SH-SY5Y (cell line): ENCODE measurements around the gene TMEM240.

Experiments used
- GATA2 ChIP-seq: IDR thresholded peaks from 2 replicates; pipeline ENCODE4 v1.6.1; 2011; ENCODE audit warnings: mild to moderate bottlenecking, low read depth, low read length
- GATA3 ChIP-seq: IDR thresholded peaks from 2 replicates; pipeline ENCODE4 v1.6.1; 2011; ENCODE audit warnings: low read depth, mild to moderate bottlenecking, low read length, moderate library complexity

Gene TMEM240

DNA sequence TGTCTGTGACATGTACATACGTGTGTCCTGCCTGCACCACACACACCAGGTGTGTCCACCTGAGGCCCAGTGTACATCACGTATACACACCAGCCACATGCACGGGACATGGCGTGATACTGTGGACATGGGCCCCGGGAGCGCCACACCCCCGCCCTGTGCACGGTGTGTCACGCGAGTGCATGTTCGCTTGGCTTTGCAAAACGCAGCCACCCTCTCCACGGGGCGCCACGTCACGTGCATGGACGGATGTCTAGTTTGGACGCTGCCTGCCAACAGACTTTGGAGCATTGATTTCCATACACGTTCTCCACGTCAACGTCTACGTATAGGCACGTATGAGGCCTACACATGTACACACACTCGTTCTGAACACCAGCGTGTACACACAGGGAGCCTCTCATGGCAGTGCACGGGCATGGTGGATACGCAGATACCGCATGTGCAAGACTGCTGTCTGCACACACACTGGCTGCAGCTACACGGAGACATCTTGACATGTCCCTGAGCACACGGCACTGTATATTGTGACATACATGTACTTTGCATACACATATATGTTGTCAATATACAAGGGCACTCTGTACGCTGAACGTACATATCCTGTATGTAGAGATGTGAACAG, 2.7 kb downstream of the TMEM240 start:
- TF ChIP-seq GATA2 = no peak
- no peak for TF ChIP-seq GATA3

DNA sequence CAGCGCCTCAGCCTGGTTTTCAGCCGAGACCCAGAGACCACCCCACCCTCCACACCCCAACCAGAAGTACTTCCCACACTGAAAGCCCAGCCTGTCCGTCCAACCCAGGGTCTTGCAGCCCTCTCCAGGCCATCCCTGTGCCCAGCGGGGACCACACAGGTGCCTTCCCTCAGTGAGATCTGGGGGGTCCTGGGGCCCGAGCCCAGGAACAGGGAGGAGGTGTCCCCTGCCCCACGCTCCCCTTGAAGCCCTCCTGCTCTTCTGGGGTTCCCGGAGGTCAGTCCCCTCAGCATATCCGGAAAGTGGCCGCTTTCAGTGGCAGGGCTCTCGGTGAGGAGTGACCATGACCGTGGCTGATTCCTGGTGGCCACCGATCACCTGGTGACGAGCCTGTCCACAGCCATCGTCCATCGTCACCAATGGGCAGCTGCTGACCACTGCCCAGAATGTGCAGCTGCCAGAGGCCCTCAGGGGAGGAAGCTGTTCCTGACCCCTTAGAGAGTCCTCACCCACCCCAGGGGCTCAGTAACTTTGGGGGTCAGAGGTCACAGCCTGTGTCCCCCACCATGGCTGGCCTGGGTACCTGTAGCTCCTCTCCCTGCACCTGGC, 3.4 kb downstream of the TMEM240 start:
- TF ChIP-seq GATA2 (no peak), GATA3 (no peak)

DNA sequence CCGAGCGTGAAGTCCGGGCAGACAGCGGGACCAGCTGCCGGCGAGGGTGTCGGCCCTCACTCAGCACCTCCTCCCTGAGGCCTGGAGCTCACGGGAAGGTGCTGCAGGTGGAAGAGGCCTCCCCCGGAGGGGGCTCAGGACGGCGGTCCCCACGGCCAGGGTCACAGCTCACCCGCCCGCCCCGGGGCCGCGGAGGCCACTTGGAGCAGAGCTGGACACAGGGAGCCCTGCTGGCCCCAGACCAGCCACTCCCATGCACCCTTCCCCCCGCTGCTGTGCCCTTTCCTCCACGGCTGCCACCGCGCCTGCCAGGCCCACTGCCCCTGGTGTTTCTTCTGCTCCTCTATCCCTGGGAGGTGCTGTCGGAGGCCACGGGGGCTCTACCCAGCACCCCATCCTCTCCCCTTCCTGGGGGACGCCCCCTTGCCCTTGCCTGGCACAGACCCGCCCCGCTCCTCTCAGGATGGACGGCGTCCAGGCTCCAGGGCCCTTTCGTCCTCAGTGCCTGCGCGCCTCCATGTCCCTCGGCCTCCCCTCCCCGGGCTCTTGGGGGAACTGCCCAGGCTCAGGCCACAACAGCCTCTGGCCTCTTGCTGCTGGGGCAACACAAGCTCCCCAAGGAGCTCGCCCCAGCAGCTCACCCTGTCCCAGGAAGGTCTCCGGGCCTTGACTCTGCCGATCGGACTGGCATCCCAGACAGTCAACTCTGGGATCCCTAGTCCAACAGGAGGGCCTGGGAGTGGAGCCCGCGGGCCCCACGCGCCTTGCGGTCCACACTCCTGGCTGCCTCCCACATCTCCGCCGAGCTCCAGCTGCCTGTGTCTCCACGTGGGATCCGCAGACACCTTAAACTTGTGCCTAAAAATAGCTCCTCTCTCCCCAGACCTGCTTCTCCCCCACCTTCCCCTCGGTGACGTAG, 4.1 kb downstream of the TMEM240 start:
- TF ChIP-seq GATA3 = no peak
- no peak for TF ChIP-seq GATA2

DNA sequence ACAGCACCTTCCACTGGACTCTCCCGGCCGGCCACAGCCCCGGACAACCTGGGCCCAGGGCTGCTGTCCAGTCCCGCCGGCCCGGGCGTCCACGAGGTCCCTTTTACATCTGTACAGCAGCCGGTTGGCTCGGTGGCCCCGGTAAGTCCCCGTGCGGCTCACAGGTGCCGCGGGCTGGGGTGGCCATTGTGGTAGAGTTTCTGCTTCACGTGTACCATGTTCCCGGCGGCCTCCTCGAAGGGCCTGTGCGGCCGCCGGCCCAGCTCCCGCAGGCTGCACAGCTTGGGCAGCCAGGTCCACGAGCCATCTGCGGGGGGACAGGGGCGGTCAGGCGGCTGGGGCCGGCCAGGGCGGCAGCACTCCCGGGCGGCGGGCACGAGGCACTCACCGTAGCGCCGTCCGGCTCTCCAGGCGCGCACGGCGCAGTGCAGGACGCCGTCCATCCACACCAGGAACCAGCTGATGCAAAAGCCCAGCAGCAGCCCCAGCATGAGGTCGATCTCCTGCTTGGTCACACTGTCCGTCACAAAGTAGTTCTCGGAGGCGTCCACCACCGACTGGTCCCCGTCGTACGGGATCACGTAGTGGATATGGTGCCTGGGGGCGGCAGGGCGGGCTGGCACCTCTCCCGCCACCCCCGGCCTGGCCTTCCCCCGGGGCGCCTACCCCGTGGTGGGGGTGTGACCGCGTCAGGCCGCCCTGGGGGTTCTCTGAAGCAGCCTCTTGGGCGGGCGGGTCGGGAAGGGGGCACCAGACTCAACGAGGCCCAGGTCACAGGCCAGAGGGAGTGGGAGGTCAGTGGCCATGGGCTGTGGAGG, 5.0 kb downstream of the TMEM240 start:
- TF ChIP-seq GATA2 (no peak), GATA3 (no peak)

DNA sequence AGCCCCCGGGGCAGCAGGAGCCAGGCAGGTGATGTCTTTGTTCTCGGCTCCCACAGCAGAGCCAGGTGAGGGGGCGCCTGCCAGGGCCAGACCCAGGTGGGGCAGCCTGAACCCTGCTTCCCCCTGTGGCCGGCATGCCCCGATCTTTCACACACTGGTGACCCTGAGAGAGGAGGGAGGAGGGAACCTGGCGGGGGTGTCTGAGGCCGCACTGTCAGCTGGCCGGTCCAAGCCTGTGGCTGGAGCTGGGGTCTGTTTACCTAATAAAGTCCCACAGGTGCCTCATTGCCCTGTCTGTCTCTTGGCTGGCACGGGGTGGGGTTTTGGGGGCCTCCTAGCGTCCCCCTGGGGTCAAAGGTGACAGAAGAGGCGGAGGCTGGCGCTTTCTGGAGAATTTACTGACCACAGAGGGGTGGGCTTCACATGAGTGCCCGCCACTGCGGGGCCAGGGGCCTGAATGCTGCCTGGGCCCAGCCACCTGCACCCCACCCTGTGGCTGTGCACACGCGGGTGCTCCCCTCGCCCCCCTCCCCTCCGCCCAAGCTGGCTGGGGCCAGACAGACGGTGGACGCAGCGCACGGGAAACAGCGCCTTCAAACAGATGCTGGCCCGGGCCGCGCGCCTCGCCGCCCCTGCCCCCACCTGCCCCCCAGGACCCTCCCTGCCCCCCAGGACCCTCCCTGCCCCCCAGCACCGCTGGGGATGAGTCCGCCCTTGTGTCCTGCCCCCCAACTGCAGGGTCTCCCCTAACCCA, 5.8 kb downstream of the TMEM240 start:
- TF ChIP-seq GATA3 (no peak), GATA2 (no peak)

DNA sequence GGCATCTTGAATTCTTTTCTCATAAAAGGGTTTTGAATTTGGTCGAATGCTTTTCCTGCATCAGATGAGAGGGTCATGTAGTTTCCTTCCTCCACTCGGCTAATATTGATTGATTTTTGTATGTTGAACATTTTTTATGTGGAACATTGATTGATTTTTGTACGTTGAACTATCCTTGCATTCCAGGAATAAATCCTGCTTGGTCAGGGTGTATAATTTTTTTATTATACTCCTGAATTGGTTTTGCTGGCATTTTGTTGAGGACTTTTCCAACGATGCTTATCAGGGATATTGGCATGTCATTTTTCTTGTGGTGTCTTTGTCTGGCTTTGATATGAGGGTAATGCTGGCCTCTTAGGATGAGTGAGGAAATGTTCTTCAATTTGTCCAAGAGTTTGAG, 8.5 kb downstream of the TMEM240 start:
- TF ChIP-seq GATA2 = no peak
- TF ChIP-seq GATA3 = no peak

DNA sequence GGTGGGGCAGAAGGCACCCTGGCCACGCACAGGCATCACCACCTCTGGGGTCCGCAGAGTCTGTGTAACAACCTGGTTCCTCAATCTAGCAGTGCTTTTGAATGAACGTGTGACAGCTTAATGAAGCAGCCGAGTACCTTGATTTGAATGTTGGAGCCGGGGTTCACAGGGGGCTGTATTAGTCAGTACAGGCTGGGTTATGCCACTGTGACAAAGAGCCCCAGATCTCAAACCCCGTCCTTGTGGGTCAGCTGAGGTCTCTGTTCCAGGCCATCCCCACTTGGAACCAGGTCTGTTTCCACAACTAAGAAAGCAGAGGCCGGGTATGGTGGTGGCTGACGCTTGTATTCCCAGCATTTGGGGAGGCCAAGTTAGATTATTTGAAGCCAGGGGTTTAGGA, 10.5 kb downstream of the TMEM240 start:
- no peak for TF ChIP-seq GATA3
- TF ChIP-seq GATA2 = no peak

DNA sequence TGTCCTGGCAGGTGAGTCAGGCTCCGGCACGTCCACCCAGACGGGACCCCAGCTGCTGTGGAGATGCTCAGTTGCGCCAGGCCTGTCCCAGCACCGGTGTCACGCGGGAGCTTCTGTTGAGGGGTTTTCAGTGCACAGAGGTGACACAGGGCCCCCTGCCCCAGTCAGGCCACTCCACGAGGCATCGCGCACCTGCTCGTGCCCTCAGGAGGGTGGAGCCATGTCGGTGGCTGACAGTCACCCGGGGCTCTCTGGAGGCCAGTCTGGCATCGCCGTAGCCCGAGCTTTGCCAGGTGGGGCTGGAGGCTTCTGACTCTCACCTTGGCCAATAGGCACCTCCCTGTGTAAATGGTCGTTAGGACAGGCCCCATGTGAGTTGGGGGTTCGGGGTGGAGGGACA, 11.1 kb downstream of the TMEM240 start:
- no peak for TF ChIP-seq GATA2
- TF ChIP-seq GATA3 = no peak

DNA sequence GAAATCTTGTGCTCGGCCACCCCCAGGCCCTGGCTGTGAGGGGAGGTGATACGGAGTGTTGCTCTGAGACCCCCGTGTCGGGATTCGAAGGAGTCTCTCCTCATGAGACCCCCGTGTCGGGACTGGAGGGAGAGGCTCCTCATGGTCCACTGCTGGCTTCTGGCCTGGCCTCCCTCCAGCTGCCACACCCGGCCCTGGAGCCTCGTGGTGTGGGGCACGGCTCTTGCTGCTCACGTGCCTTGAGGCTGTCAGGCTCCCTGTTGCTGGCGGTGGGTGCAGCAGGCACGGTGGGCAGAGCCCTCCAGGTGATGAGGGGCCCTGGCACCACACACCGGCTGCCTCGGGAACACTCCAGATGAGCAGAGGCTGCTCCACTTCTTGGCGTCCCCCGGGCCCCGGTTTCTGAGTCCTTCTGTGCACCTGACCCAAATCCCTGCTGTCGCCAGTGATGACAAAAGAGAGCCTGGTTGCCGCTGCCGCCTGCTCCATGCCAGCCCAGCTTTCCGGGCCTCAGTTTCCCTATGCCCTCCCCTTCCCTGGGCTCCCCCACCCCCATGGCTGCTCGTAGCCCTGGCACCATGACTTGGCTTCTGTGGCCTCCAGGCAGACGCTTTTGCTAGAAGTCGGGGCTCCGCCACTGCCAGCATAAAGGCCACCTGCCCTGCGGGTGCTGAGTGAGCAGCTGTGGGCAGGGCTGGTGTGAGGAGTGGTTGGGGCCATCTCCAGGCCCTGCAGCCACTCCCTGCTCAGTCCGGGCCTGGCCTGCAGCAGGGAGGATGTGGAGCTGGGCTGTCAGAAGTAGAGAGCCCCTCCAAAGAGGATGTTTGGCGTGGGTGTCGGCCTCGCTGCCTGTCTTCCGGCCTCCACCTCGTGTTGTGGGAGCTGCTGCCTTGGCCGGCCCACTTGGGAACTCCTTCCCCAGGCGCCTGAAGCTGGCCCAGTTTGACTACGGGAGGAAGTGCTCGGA, 11.8 kb downstream of the TMEM240 start:
- no peak for TF ChIP-seq GATA3
- TF ChIP-seq GATA2 = no peak

DNA sequence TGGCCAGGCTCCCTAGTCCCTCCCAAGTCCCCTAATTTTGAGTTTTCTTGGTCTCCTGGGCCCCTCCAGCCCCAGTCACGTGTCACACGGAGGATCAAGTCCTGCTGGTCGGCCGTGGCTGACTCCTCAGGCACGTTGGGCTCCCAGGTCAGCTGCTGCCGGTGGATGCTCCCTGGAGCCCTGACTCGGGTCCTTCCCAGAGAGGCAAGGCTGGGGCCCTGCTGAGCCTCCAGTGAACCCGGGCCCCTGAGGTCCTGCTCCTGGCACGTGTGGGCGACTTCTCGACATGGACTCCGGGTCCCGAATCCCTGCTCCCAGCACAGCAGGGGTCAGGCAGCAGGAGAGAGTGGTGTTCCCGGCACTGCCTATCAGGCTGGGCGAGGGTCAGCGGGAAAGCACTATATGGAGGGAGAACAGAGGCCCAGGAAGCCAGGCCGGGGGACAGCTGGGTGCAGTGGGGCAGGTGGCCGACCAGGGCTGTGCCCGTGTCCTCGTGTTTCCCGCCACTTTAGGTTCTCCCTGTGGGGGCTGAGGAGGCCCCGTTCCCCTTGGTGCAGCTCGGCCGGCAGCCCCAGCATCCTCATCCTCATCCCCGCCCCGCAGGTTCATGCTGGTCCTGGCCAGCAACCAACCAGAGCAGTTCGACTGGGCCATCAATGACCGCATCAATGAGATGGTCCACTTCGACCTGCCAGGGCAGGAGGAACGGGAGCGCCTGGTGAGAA, 13.2 kb downstream of the TMEM240 start:
- no peak for TF ChIP-seq GATA2

DNA sequence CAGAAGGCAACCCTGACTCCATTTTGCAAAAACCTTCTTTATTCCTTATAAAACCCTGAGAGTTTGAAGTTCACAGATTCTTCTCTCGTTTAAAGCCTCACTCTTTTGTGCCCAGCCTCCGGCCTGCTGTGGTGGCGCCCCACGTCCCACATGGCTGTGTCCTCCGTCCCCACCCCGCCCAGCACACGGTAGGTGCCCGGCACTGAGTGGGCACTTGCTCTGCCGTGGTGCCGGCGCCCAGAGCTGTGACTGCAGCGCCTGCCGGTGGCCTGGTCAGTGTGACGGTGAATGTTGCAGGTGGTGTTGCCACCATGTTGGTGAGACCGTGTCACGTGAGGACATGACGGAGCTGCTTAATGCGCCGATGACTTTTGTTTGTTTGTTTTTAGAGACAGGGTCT, 19.1 kb downstream of the TMEM240 start:
- TF ChIP-seq GATA2 (no peak), GATA3 (no peak)
